Hematopoietic multipotent progenitor cell treated with erythropoietin and hydrocortisone succinate and interleukin-3 and kit ligand, for 6 days (in vitro differentiated cells): ENCODE results near the gene AMOTL2.

Source experiments
- DNase-seq: peaks from one replicate; pipeline ENCODE4 v3.0.0-alpha.2; 2015

The AMOTL2 gene

GRCh38 chr3:134364936-134365765, 9.1 kb downstream of the AMOTL2 start:
- DNase-seq: no peak

GRCh38 chr3:134364061-134364935, 9.9 kb downstream of the AMOTL2 start:
- peak; percentile 17 for DNase-seq

GRCh38 chr3:134363381-134363755, 10.9 kb downstream of the AMOTL2 start:
- no peak for DNase-seq

- no peak for DNase-seq
These were observed 11.4 kb downstream of the AMOTL2 start for GRCh38 chr3:134362670-134363380.

- DNase-seq: no peak
These were observed 12.0 kb downstream of the AMOTL2 start for GRCh38 chr3:134362221-134362620.

- no peak for DNase-seq
These were observed 12.9 kb downstream of the AMOTL2 start for GRCh38 chr3:134361162-134361835.

GRCh38 chr3:134360046-134360445, 14.2 kb downstream of the AMOTL2 start:
- DNase-seq: no peak

- no peak for DNase-seq
These were observed 14.9 kb downstream of the AMOTL2 start for GRCh38 chr3:134359121-134360010.

GRCh38 chr3:134357914-134358811, 16.1 kb downstream of the AMOTL2 start:
- peak; percentile 41 for DNase-seq

- DNase-seq: no peak
These were observed 16.9 kb downstream of the AMOTL2 start for GRCh38 chr3:134357261-134357913.

- no peak for DNase-seq
These were observed 17.7 kb downstream of the AMOTL2 start for GRCh38 chr3:134356411-134357040.

GRCh38 chr3:134355416-134355815, 18.8 kb downstream of the AMOTL2 start:
- DNase-seq: no peak

GRCh38 chr3:134354612-134355251, 19.5 kb downstream of the AMOTL2 start:
- no peak for DNase-seq

GRCh38 chr3:134353831-134354611, 20.2 kb downstream of the AMOTL2 start:
- DNase-seq: no peak

GRCh38 chr3:134353171-134353825, 20.9 kb downstream of the AMOTL2 start:
- no peak for DNase-seq

- no peak for DNase-seq
These were observed 22.1 kb downstream of the AMOTL2 start for GRCh38 chr3:134352031-134352671.

- DNase-seq: no peak
These were observed 22.8 kb downstream of the AMOTL2 start for GRCh38 chr3:134351427-134351826.
